Measurements from ENCODE around the gene FRMD4A. TPM values are rescaled to one million over a fixed set of nuclear protein-coding genes. Genes with fewer than 3 reads are reported as not detected.
"Not testable (repeated sequence)": the region's sequence is repeated elsewhere in the genome, so short reads cannot be mapped to it uniquely, and the experiment has no call there.

FRMD4A gene
- total and polyA plus RNA-seq, 12 donors, result 17.4 to 43.4 (median 30.3) TPM

- 41 to 57% methylated on average over 11 of the region's 11 CpGs for WGBS, 2 donors
- Histone ChIP-seq H3K9me3 (no peaks in the 10 kb centered on the region), H3K4me3 (no peak overlapping the region), H3K4me1 (peaks cover 12 to 51% (median 36%) of the 10 kb centered on the region in 9 donors), H3K36me3 (peaks cover 0 to 23% (median 0%) of the 10 kb centered on the region in 9 donors), H3K27ac (peak overlapping the region in 8 of 10 donors; percentile 16 to 82 (median 68)), H3K27me3 (no peaks in the 10 kb centered on the region)
- intact Hi-C loops (cut with DNase I), result loop anchor here (2.0 to 10.0 kb wide), 12 partner anchors 100 to 1038 kb away; no protein-coding TSS in a partner anchor
- no peak for TF ChIP-seq CTCF (IDR thresholded peaks at IDR 0.05)
- ATAC-seq (peak in 7 of 8 donors; percentile 22 to 69 (median 54)), DNase-seq (peak in 1 of 2 donors; percentile 46)
Observed at GRCh38 chr10:13787015-13787421, 543.7 kb downstream of the FRMD4A start.

- intact Hi-C loops (cut with DNase I), result loop anchor here in 5 of 10 donors (10.0 kb wide), 4 partner anchors 211 to 1041 kb away; no protein-coding TSS in a partner anchor
- WGBS, 2 donors, result 61 to 89% methylated on average over 2 of the region's 2 CpGs
- Histone ChIP-seq H3K4me3 (no peak overlapping the region), H3K27ac (no peak overlapping the region), H3K36me3 (peaks cover 0 to 28% (median 0%) of the 10 kb centered on the region in 9 donors), H3K9me3 (no peaks in the 10 kb centered on the region), H3K4me1 (peaks cover 12 to 31% (median 25%) of the 10 kb centered on the region in 9 donors), H3K27me3 (no peaks in the 10 kb centered on the region)
- peak in 4 of 9 donors; percentile 19 to 50 (median 21) for TF ChIP-seq CTCF (IDR thresholded peaks at IDR 0.05)
- DNase-seq, result no peak
- ATAC-seq, result no peak
Observed at GRCh38 chr10:13784067-13784466, 546.7 kb downstream of the FRMD4A start.

GRCh38 chr10:13779748-13780147, 551.0 kb downstream of the FRMD4A start:
- WGBS, 2 donors, result 77 to 79% methylated on average over 6 of the region's 6 CpGs
- Histone ChIP-seq H3K27ac (no peak overlapping the region), H3K4me3 (no peak overlapping the region), H3K4me1 (peaks cover 0 to 18% (median 0%) of the 10 kb centered on the region in 9 donors), H3K27me3 (no peaks in the 10 kb centered on the region), H3K36me3 (peaks cover 0 to 28% (median 0%) of the 10 kb centered on the region in 9 donors), H3K9me3 (peaks cover 0 to 8% (median 0%) of the 10 kb centered on the region in 11 donors)
- no peak for TF ChIP-seq CTCF (IDR thresholded peaks at IDR 0.05)
- intact Hi-C loops (cut with DNase I), result loop anchor here in 9 of 10 donors (2.0 to 10.0 kb wide), 13 partner anchors 55 to 1045 kb away; no protein-coding TSS in a partner anchor
- ATAC-seq (no peak), DNase-seq (no peak)

- ATAC-seq, result peak in 1 of 8 donors; percentile 5
Observed at GRCh38 chr10:13778693-13778960, 552.1 kb downstream of the FRMD4A start.

GRCh38 chr10:13776861-13777311, 553.8 kb downstream of the FRMD4A start:
- no peak overlapping the region for H3K27ac ChIP-seq
- intact Hi-C loops (cut with DNase I), result loop anchor here in 8 of 10 donors (1.0 to 10.0 kb wide), 9 partner anchors 52 to 165 kb away; no protein-coding TSS in a partner anchor
- 61 to 62% methylated on average over 7 of the region's 7 CpGs for WGBS, 2 donors
- peaks cover 3 to 32% (median 12%) of the 10 kb centered on the region in 9 donors for H3K4me1 ChIP-seq
- H3K9me3 ChIP-seq, result peaks cover 0 to 8% (median 0%) of the 10 kb centered on the region in 11 donors
- no peaks in the 10 kb centered on the region for H3K27me3 ChIP-seq
- no peak overlapping the region for H3K4me3 ChIP-seq
- no peak for DNase-seq
- no peak for ATAC-seq
- peaks cover 0 to 23% (median 0%) of the 10 kb centered on the region in 9 donors for H3K36me3 ChIP-seq
- no peak for TF ChIP-seq CTCF (IDR thresholded peaks at IDR 0.05)

More at GRCh38 chr10:13778693-13778960, 552.1 kb downstream of the FRMD4A start:
- H3K36me3 ChIP-seq, result peaks cover 0 to 28% (median 0%) of the 10 kb centered on the region in 9 donors
- H3K27me3 ChIP-seq, H3K27ac ChIP-seq, DNase-seq, H3K9me3 ChIP-seq, H3K4me3 ChIP-seq: not testable (repeated sequence)
- intact Hi-C loops (cut with DNase I), result loop anchor here in 9 of 10 donors (1.0 to 10.0 kb wide), 11 partner anchors 54 to 166 kb away; no protein-coding TSS in a partner anchor
- WGBS, 2 donors, result 82 to 90% methylated on average over 4 of the region's 4 CpGs
- peaks cover 3 to 29% (median 11%) of the 10 kb centered on the region in 9 donors for H3K4me1 ChIP-seq

Measured in heart right ventricle (tissue), 16 donors.